ENCODE results near the gene GAPVD1. TPM values are rescaled to one million over a fixed set of nuclear protein-coding genes. Genes with fewer than 3 reads are reported as not detected.
"Not testable (repeated sequence)": the region's sequence is repeated elsewhere in the genome, so short reads cannot be mapped to it uniquely, and the experiment has no call there.

Gene GAPVD1
- total RNA-seq, 1 experiment from 2014 or later = 33.3 TPM

DNA sequence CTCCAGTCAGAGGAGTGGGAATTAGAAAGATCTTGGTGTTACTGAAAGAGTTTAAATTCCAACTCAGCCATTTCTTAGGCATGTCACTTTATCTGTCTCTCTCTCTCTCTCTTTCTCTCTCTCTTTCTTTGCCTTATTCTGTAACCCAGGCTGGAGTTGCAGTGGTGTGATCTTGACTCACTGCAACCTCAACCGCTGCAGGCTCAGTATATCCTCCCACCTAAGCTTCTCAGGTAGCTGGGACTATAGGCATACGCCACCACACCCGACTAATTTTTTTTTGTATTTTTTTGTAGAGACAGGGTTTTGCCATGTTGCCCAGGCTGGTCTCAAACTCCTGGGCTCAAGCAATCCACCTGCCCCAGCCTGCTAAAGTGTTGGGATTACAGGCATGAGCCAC is 43.0 kb upstream of the GAPVD1 start:
- peak overlapping the region; percentile 44; the same call in 1 of the 2 replicates for H3K27ac Mint-ChIP-seq
- no peaks in the 10 kb centered on the region for H3K9me3 Mint-ChIP-seq
- peaks cover 25% of the 10 kb centered on the region for H3K36me3 Mint-ChIP-seq
- ChIA-PET CTCF (interaction anchor here (0.6 to 1.0 kb wide), 2 partner anchors 37 to 44 kb away, joined by 3 to 4 read pairs; no protein-coding TSS in a partner anchor), POLR2A (interaction anchor here (0.7 kb wide), 1 partner anchor 22 kb away, joined by 3 read pairs; the partner anchor contains the start of gene HSPA5)
- DNase-seq (ENCODE audit: low spot score) (no peak), ATAC-seq (no peak)
- H3K27me3 Mint-ChIP-seq (ENCODE audit: low read depth) = no peaks in the 10 kb centered on the region
- no peaks in the 10 kb centered on the region for H3K4me1 Mint-ChIP-seq
- TF ChIP-seq ETV6 (CRISPR knock-in tag; IDR thresholded peaks at IDR 0.05) = no peak
- no peak for TF ChIP-seq ZNF232 (CRISPR knock-in tag; IDR thresholded peaks at IDR 0.05)
- no peak for TF ChIP-seq OVOL2 (CRISPR knock-in tag; IDR thresholded peaks at IDR 0.05; ENCODE audit: borderline replicate concordance)
- no peak for TF ChIP-seq ZNF138 (CRISPR knock-in tag; conservative IDR thresholded peaks at IDR 0.05)
- no peak for TF ChIP-seq ARID4B (CRISPR knock-in tag; IDR thresholded peaks at IDR 0.05; ENCODE audit: borderline replicate concordance)
- TF ChIP-seq SP1 (CRISPR knock-in tag; conservative IDR thresholded peaks at IDR 0.05) = no peak
- no peak for TF ChIP-seq NFE2L1 (CRISPR knock-in tag; IDR thresholded peaks at IDR 0.05)
- no peak for TF ChIP-seq ZNF416 (CRISPR knock-in tag; IDR thresholded peaks at IDR 0.05)
- no peak for TF ChIP-seq JUN (CRISPR knock-in tag; IDR thresholded peaks at IDR 0.05)
- TF ChIP-seq NR1H2 (CRISPR knock-in tag; IDR thresholded peaks at IDR 0.05) = no peak
- TF ChIP-seq JAZF1 (CRISPR knock-in tag; IDR thresholded peaks at IDR 0.05) = no peak
- no peak overlapping the region for H3K4me3 Mint-ChIP-seq

DNA sequence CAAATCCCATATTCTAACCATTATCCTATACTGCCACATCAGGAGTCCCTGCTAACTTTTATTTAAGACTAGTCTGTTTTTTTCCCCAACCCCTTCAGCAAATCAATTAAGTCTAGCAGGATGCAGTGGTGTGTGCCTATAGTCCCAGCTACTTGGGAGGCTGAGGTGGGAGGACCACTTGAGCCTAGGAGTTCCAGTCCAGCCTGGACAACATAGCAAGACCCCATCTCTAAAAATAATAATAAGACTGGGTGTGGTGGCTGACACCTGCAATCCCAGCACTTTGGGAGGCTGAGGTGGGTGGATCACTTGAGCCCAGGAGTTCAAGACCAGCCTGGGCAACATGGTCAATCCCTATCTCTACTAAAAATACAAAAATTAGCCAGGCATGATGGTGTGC is 36.8 kb upstream of the GAPVD1 start:
- TF ChIP-seq ZNF121 (CRISPR knock-in tag; IDR thresholded peaks at IDR 0.05) = peak; percentile 64
- H3K27ac Mint-ChIP-seq; CTCF ChIA-PET; H3K36me3 Mint-ChIP-seq; H3K27me3 Mint-ChIP-seq (ENCODE audit: low read depth); H3K9me3 Mint-ChIP-seq; DNase-seq (ENCODE audit: low spot score); H3K4me1 Mint-ChIP-seq; H3K4me3 Mint-ChIP-seq; ATAC-seq: not testable (repeated sequence)
- POLR2A ChIA-PET = interaction anchor here (1.1 kb wide), 1 partner anchor 16 kb away, joined by 4 read pairs; the partner anchor contains the start of gene HSPA5

DNA sequence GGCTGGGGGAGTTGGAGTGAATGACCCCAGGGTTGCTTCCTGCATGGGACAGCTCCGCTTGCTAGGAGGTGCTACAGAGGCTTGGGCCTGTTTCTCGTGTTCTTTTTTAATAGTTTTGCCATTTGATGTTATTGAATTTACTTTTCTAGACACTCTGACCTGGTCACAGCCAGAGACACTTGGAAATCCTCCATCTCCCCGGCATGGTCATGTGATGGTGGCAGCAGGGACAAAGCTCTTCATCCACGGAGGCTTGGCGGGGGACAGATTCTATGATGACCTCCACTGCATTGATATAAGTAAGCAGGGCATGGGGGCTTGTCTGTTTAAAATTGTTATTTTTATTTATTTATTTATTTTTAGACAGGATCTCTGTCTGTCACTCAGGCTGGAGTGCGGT is 33.9 kb upstream of the GAPVD1 start:
- peaks cover 6% of the 10 kb centered on the region for H3K36me3 Mint-ChIP-seq
- H3K27me3 Mint-ChIP-seq (ENCODE audit: low read depth) = no peaks in the 10 kb centered on the region
- ChIA-PET CTCF (interaction anchor here (1.5 kb wide), 1 partner anchor 27 kb away, joined by 3 read pairs; no protein-coding TSS in a partner anchor), POLR2A (no interaction called here)
- H3K4me3 Mint-ChIP-seq = no peak overlapping the region
- DNase-seq (ENCODE audit: low spot score) (no peak), ATAC-seq (no peak)
- H3K4me1 Mint-ChIP-seq = no peaks in the 10 kb centered on the region
- no peak overlapping the region for H3K27ac Mint-ChIP-seq
- no peaks in the 10 kb centered on the region for H3K9me3 Mint-ChIP-seq
- TF ChIP-seq HMGA2 (CRISPR knock-in tag; IDR thresholded peaks at IDR 0.05) = no peak
- TF ChIP-seq FOXJ3 (CRISPR knock-in tag; IDR thresholded peaks at IDR 0.05; ENCODE audit: borderline replicate concordance) = no peak
- no peak for TF ChIP-seq SMAD3 (CRISPR knock-in tag; IDR thresholded peaks at IDR 0.05; ENCODE audit: borderline replicate concordance)
- no peak for TF ChIP-seq ZNF281 (CRISPR knock-in tag; IDR thresholded peaks at IDR 0.05)
- no peak for TF ChIP-seq ARID4B (CRISPR knock-in tag; IDR thresholded peaks at IDR 0.05; ENCODE audit: borderline replicate concordance)
- no peak for TF ChIP-seq NFATC4 (CRISPR knock-in tag; IDR thresholded peaks at IDR 0.05)
- TF ChIP-seq NR2C2 (CRISPR knock-in tag; IDR thresholded peaks at IDR 0.05) = no peak
- TF ChIP-seq, protein P1, sequence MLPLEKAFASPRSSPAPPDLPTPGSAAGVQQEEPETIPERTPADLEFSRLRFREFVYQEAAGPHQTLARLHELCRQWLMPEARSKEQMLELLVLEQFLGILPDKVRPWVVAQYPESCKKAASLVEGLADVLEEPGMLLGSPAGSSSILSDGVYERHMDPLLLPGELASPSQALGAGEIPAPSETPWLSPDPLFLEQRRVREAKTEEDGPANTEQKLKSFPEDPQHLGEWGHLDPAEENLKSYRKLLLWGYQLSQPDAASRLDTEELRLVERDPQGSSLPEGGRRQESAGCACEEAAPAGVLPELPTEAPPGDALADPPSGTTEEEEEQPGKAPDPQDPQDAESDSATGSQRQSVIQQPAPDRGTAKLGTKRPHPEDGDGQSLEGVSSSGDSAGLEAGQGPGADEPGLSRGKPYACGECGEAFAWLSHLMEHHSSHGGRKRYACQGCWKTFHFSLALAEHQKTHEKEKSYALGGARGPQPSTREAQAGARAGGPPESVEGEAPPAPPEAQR (CRISPR knock-in tag; IDR thresholded peaks at IDR 0.05) = no peak
- TF ChIP-seq OVOL2 (CRISPR knock-in tag; IDR thresholded peaks at IDR 0.05; ENCODE audit: borderline replicate concordance) = no peak
- no peak for TF ChIP-seq ESRRA (CRISPR knock-in tag; IDR thresholded peaks at IDR 0.05; ENCODE audit: borderline replicate concordance)
